Lung (tissue), 12 donors: ENCODE results near the gene ZFP1. TPM values are rescaled to one million over a fixed set of nuclear protein-coding genes. Genes with fewer than 3 reads are reported as not detected.

Source experiments
- ATAC-seq: fragments of 200-7000 bp; cut with Tn5 transposase; one replicate; pipeline ENCODE4 v1.9.1; 2020; ENCODE audit warnings: moderate number of reproducible peaks; ENCODE audit not compliant: insufficient read depth, low FRiP score
- DNase-seq, 3 donors: peaks; one replicate each; pipeline ENCODE4 v3.0.0-alpha.2; 2013 to 2017
- H3K27ac ChIP-seq, 2 donors: one replicate each; pipeline ENCODE4 v1.5.1; 2013; ENCODE audit warnings: mild to moderate bottlenecking in 2 of 2, moderate library complexity in 2 of 2, control low read depth in 1 of 2, inconsistent platforms in 1 of 2, low read depth in 1 of 2, low read length in 1 of 2
- H3K27me3 ChIP-seq, 3 donors: one replicate each; pipeline ENCODE4 v1.5.1; 2013; ENCODE audit warnings: low read length in 2 of 3; ENCODE audit not compliant: control insufficient read depth in 3 of 3, insufficient read depth in 3 of 3
- H3K36me3 ChIP-seq, 4 donors: one replicate each; pipeline ENCODE4 v1.5.1; 2013; ENCODE audit warnings: low read length in 4 of 4, mild to moderate bottlenecking in 1 of 4, moderate library complexity in 1 of 4; ENCODE audit not compliant: control insufficient read depth in 4 of 4, insufficient read depth in 4 of 4
- H3K4me1 ChIP-seq, 5 donors: one replicate each; pipeline ENCODE4 v1.5.1; 2013; ENCODE audit warnings: low read length in 5 of 5, mild to moderate bottlenecking in 2 of 5, moderate library complexity in 1 of 5; ENCODE audit not compliant: control insufficient read depth in 5 of 5, insufficient read depth in 5 of 5
- H3K4me3 ChIP-seq: one replicate; pipeline ENCODE4 v1.5.1; 2013; ENCODE audit warnings: mild to moderate bottlenecking, control low read depth, moderate library complexity
- H3K9ac ChIP-seq, 2 donors: one replicate each; pipeline ENCODE4 v1.5.1; 2013; ENCODE audit warnings: low read length in 2 of 2, control low read depth in 1 of 2; ENCODE audit not compliant: insufficient read depth in 1 of 2
- H3K9me3 ChIP-seq, 4 donors: one replicate each; pipeline ENCODE4 v1.5.1; 2013; ENCODE audit warnings: low read length in 3 of 4, mild to moderate bottlenecking in 1 of 4, moderate library complexity in 1 of 4; ENCODE audit not compliant: control insufficient read depth in 4 of 4, insufficient read depth in 3 of 4
- CTCF ChIP-seq: IDR thresholded peaks from 2 replicates; pipeline ENCODE4 v1.5.1; 2012; ENCODE audit warnings: mild to moderate bottlenecking; ENCODE audit errors: control extremely low read depth, extremely low read depth
- WGBS, 2 donors: extraction: QIAGEN DNeasy Blood & Tissue Kit; methylation state at CpG; one replicate each; pipeline ENCODE4 v1.1.7; 2013; 5-methylcytosine and 5-hydroxymethylcytosine counted together
- polyA plus RNA-seq, 2 donors: library from polyadenylated mRNA; stranded (reverse); fragments of 200-250 nt; gene quantifications; one replicate each; pipeline ENCODE4 v1.2.1, GENCODE V29; 2013
- total RNA-seq, 2 donors: library from RNA; depleted of rRNA in 1 of 2; stranded (reverse); fragments of >200 nt in 1 of 2; gene quantifications; one replicate each; pipeline ENCODE4 v1.2.1, GENCODE V29; 2014 to 2021
- donor health status: control.
- donor health status: control.
- donor health status: Bipolar disorder and iron deficiency.
- donor health status: healthy.
- donor health status: DM: yes; HTN: yes; CAD: no.

The ZFP1 gene
- total and polyA plus RNA-seq, 4 donors: 3.3 to 18.4 (median 6.1) TPM

GRCh38 chr16:75100603-75100990 lies 47.7 kb upstream of the ZFP1 start:
- H3K4me1 ChIP-seq: peaks cover 0 to 54% (median 32%) of the 10 kb centered on the region in 5 donors
- TF ChIP-seq CTCF: no peak
- peaks cover 0 to 2% (median 0%) of the 10 kb centered on the region in 4 donors for H3K36me3 ChIP-seq
- WGBS, 2 donors: 72 to 78% methylated on average over 3 of the region's 3 CpGs
- H3K27me3 ChIP-seq: no peaks in the 10 kb centered on the region
- no peaks in the 10 kb centered on the region for H3K9me3 ChIP-seq
- H3K9ac ChIP-seq: no peak overlapping the region
- H3K4me3 ChIP-seq: no peak overlapping the region
- DNase-seq (peak in 2 of 3 donors; percentile 51 to 57), ATAC-seq (no peak)
- peak overlapping the region in 1 of 2 donors; percentile 81 for H3K27ac ChIP-seq

- H3K4me1 ChIP-seq: peaks cover 0 to 59% (median 29%) of the 10 kb centered on the region in 5 donors
- no peak for ATAC-seq
- no peak overlapping the region for H3K4me3 ChIP-seq
- H3K9me3 ChIP-seq: no peaks in the 10 kb centered on the region
- no peak overlapping the region for H3K9ac ChIP-seq
- H3K27me3 ChIP-seq: no peaks in the 10 kb centered on the region
- no peak for TF ChIP-seq CTCF
- DNase-seq: no peak
- WGBS, 2 donors: 91 to 94% methylated on average over 3 of the region's 3 CpGs
- H3K36me3 ChIP-seq: peaks cover 0 to under 1% (median 0%) of the 10 kb centered on the region in 4 donors
- no peak overlapping the region for H3K27ac ChIP-seq
These were observed 46.7 kb upstream of the ZFP1 start for GRCh38 chr16:75101635-75102034.

GRCh38 chr16:75102595-75102994 lies 45.7 kb upstream of the ZFP1 start:
- 95 to 98% methylated on average over 9 of the region's 9 CpGs for WGBS, 2 donors
- no peak overlapping the region for H3K4me3 ChIP-seq
- H3K4me1 ChIP-seq: peaks cover 0 to 61% (median 29%) of the 10 kb centered on the region in 5 donors
- H3K36me3 ChIP-seq: peaks cover 0 to 4% (median 1%) of the 10 kb centered on the region in 4 donors
- ATAC-seq: no peak
- no peak overlapping the region for H3K27ac ChIP-seq
- TF ChIP-seq CTCF: no peak
- DNase-seq: no peak
- H3K9me3 ChIP-seq: no peaks in the 10 kb centered on the region
- H3K9ac ChIP-seq: no peak overlapping the region
- H3K27me3 ChIP-seq: no peaks in the 10 kb centered on the region

GRCh38 chr16:75103994-75104393 lies 44.3 kb upstream of the ZFP1 start:
- Histone ChIP-seq H3K9ac (no peak overlapping the region), H3K36me3 (peaks cover 0 to 4% (median 1%) of the 10 kb centered on the region in 4 donors), H3K4me1 (peaks cover 0 to 60% (median 29%) of the 10 kb centered on the region in 5 donors), H3K27ac (no peak overlapping the region), H3K9me3 (no peaks in the 10 kb centered on the region), H3K4me3 (no peak overlapping the region), H3K27me3 (no peaks in the 10 kb centered on the region)
- ATAC-seq: no peak
- no peak for DNase-seq
- TF ChIP-seq CTCF: no peak
- WGBS, 2 donors: 93 to 95% methylated on average over 5 of the region's 5 CpGs
